Gastrocnemius medialis (tissue), 4 donors: Measurements from ENCODE around the gene RFFL.

Source experiments
- POLR2A ChIP-seq, 2 donors: fragments of 450-650 bp; IDR thresholded peaks; one replicate each; pipeline ENCODE4 v1.6.1; 2017; ENCODE audit warnings: antibody characterized with exemption in 2 of 2, mild to moderate bottlenecking in 2 of 2, moderate library complexity in 2 of 2
- TF ChIP-seq, protein P1 (sequence below), 5 experiments: fragments of 450-650 bp in 3 of 5; fragments of 200-600 bp in 2 of 5; sonication (generic) in 2 of 5; IDR thresholded peaks in 4 of 5; conservative IDR thresholded peaks in 1 of 5; 1 replicate in 4 of 5; 2 replicates in 1 of 5; pipeline ENCODE4 v1.5.1; 2016 to 2019; ENCODE audit warnings: antibody characterized with exemption in 5 of 5, mild to moderate bottlenecking in 3 of 5, moderate library complexity in 3 of 5

DNA sequence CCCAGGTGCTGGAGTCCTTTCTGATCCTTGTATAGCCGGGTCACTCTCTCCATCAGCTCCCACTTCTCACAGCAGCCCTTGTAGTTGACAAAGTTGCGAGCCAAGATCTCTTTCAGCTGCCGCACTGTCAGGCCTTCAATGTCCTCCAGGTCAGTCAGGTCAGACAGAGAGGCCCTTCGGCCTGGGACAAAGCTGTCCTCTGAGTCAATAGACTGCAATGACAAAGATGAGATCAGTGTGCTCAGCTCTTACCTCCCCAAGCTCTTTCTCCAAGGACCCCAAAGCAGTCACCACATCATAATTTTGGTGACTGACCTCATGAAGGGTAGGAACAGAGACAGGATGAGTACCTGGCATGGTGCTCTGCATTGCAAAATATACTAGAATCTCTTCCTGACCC is 47.1 kb downstream of the RFFL start:
- TF ChIP-seq, protein P1, sequence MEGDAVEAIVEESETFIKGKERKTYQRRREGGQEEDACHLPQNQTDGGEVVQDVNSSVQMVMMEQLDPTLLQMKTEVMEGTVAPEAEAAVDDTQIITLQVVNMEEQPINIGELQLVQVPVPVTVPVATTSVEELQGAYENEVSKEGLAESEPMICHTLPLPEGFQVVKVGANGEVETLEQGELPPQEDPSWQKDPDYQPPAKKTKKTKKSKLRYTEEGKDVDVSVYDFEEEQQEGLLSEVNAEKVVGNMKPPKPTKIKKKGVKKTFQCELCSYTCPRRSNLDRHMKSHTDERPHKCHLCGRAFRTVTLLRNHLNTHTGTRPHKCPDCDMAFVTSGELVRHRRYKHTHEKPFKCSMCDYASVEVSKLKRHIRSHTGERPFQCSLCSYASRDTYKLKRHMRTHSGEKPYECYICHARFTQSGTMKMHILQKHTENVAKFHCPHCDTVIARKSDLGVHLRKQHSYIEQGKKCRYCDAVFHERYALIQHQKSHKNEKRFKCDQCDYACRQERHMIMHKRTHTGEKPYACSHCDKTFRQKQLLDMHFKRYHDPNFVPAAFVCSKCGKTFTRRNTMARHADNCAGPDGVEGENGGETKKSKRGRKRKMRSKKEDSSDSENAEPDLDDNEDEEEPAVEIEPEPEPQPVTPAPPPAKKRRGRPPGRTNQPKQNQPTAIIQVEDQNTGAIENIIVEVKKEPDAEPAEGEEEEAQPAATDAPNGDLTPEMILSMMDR (IDR thresholded peaks at IDR 0.05 in 4 of 5, conservative IDR thresholded peaks at IDR 0.05 in 1 of 5): no peak
- TF ChIP-seq POLR2A (IDR thresholded peaks at IDR 0.05): no peak
